HepG2 (cell line): ENCODE measurements around the gene ZNF367. TPM values are rescaled to one million over a fixed set of nuclear protein-coding genes. Genes with fewer than 3 reads are reported as not detected.

ENCODE experiments used
- AGO2 ChIP-seq: fragments of 200-400 bp; formaldehyde crosslinking; optimal IDR thresholded peaks from 2 replicates; pipeline ENCODE3; 2017; ENCODE audit warnings: mild to moderate bottlenecking, low read depth, low read length, moderate library complexity
- ARHGAP35 ChIP-seq: sonication (generic); formaldehyde crosslinking; IDR thresholded peaks from 2 replicates; pipeline ENCODE4 v1.9.0; 2022; ENCODE audit warnings: mild to moderate bottlenecking, inconsistent platforms, moderate library complexity, missing genetic modification reagents, borderline replicate concordance
- ARNTL ChIP-seq: sonication (generic); formaldehyde crosslinking; IDR thresholded peaks from 2 replicates; pipeline ENCODE4 v1.4.0; 2020; ENCODE audit warnings: mild to moderate bottlenecking, missing genetic modification reagents
- CHD2 ChIP-seq: IDR thresholded peaks from 2 replicates; pipeline ENCODE4 v1.6.1; 2011; ENCODE audit warnings: low read depth, low read length, improper control_type of control experiment
- GABPB1 ChIP-seq: IDR thresholded peaks from 2 replicates; pipeline ENCODE4 v1.6.1; 2016; ENCODE audit warnings: mild to moderate bottlenecking, missing genetic modification reagents, moderate library complexity, missing compliant biosample characterization
- HDAC2 ChIP-seq: sonication (generic); formaldehyde crosslinking; IDR thresholded peaks from 2 replicates; pipeline ENCODE4 v1.4.0; 2020; ENCODE audit warnings: missing genetic modification reagents
- HIVEP1 ChIP-seq: sonication (generic); formaldehyde crosslinking; IDR thresholded peaks from 2 replicates; pipeline ENCODE4 v1.4.0; 2020; ENCODE audit warnings: mild to moderate bottlenecking, missing genetic modification reagents
- HOXA3 ChIP-seq: sonication (generic); formaldehyde crosslinking; IDR thresholded peaks from 2 replicates; pipeline ENCODE4 v1.5.0; 2020; ENCODE audit warnings: missing genetic modification reagents
- HOXA5 ChIP-seq: sonication (generic); formaldehyde crosslinking; IDR thresholded peaks from 2 replicates; pipeline ENCODE4 v1.4.0; 2020; ENCODE audit warnings: missing genetic modification reagents
- MED1 ChIP-seq: sonication (generic); formaldehyde crosslinking; IDR thresholded peaks from 2 replicates; pipeline ENCODE4 v1.4.0; 2020; ENCODE audit warnings: missing genetic modification reagents
- MYC ChIP-seq: sonication (generic); formaldehyde crosslinking; IDR thresholded peaks from 2 replicates; pipeline ENCODE4 v1.9.0; 2021; ENCODE audit warnings: missing genetic modification reagents, borderline replicate concordance
- NFKB2 ChIP-seq: sonication (generic); formaldehyde crosslinking; IDR thresholded peaks from 2 replicates; pipeline ENCODE4 v1.4.0; 2020; ENCODE audit warnings: missing genetic modification reagents, borderline replicate concordance
- NFYB ChIP-seq: sonication (generic); formaldehyde crosslinking; IDR thresholded peaks from 2 replicates; pipeline ENCODE4 v1.4.0; 2020; ENCODE audit warnings: missing genetic modification reagents
- NR2F1 ChIP-seq, 2 experiments: fragments of 450-650 bp in 1 of 2; formaldehyde crosslinking in 1 of 2; IDR thresholded peaks; 2 replicates each; pipeline versions ENCODE4 v1.5.0 to v1.6.1; 2016 to 2020; ENCODE audit warnings: mild to moderate bottlenecking in 1 of 2, missing compliant biosample characterization in 1 of 2, missing genetic modification reagents in 1 of 2, moderate library complexity in 1 of 2
- PTBP1 ChIP-seq: fragments of 200-400 bp; formaldehyde crosslinking; IDR thresholded peaks from 2 replicates; pipeline ENCODE4 v1.6.1; 2018; ENCODE audit warnings: low read length, low read depth; ENCODE audit not compliant: poor library complexity, severe bottlenecking
- RBFOX2 ChIP-seq: fragments of 200-400 bp; formaldehyde crosslinking; IDR thresholded peaks from 2 replicates; pipeline ENCODE4 v1.6.1; 2017; ENCODE audit warnings: low read depth, mild to moderate bottlenecking, low read length
- SIN3A ChIP-seq: IDR thresholded peaks from 2 replicates; pipeline ENCODE4 v1.6.1; 2011; ENCODE audit warnings: low read depth, mild to moderate bottlenecking, control low read depth, low read length, borderline replicate concordance
- SP2 ChIP-seq: sonication (generic); formaldehyde crosslinking; IDR thresholded peaks from 2 replicates; pipeline ENCODE4 v1.5.1; 2020; ENCODE audit warnings: mild to moderate bottlenecking, missing genetic modification reagents
- SYNCRIP ChIP-seq: fragments of 200-400 bp; formaldehyde crosslinking; IDR thresholded peaks from 2 replicates; pipeline ENCODE4 v1.6.1; 2018; ENCODE audit warnings: mild to moderate bottlenecking, low read depth, low read length; ENCODE audit not compliant: insufficient read depth
- TEAD3 ChIP-seq: optimal IDR thresholded peaks from 2 replicates; pipeline ENCODE3; 2016; ENCODE audit warnings: borderline replicate concordance
- YEATS4 ChIP-seq: sonication (generic); formaldehyde crosslinking; IDR thresholded peaks from 2 replicates; pipeline ENCODE4 v1.4.0; 2020; ENCODE audit warnings: missing genetic modification reagents, borderline replicate concordance
- ZBTB38 ChIP-seq: sonication (generic); formaldehyde crosslinking; IDR thresholded peaks from 2 replicates; pipeline ENCODE4 v1.5.1; 2020; ENCODE audit warnings: mild to moderate bottlenecking, missing genetic modification reagents
- ZMAT3 ChIP-seq: sonication (generic); formaldehyde crosslinking; conservative IDR thresholded peaks from 2 replicates; pipeline ENCODE4 v1.7.0; 2021; ENCODE audit warnings: missing genetic modification reagents
- ZNF33A ChIP-seq: sonication (generic); formaldehyde crosslinking; IDR thresholded peaks from 2 replicates; pipeline ENCODE4 v1.5.1; 2020; ENCODE audit warnings: missing genetic modification reagents, mild to moderate bottlenecking, moderate library complexity, borderline replicate concordance
- ZNF709 ChIP-seq: sonication (generic); formaldehyde crosslinking; IDR thresholded peaks from 2 replicates; pipeline ENCODE4 v1.5.0; 2020; ENCODE audit warnings: mild to moderate bottlenecking, missing genetic modification reagents
- ZNF883 ChIP-seq: sonication (generic); formaldehyde crosslinking; IDR thresholded peaks from 2 replicates; pipeline ENCODE4 v1.5.1; 2020; ENCODE audit warnings: mild to moderate bottlenecking, missing genetic modification reagents; ENCODE audit errors: not compliant biosample characterization
- ZSCAN21 ChIP-seq: sonication (generic); formaldehyde crosslinking; IDR thresholded peaks from 2 replicates; pipeline ENCODE4 v1.8.0; 2022; ENCODE audit warnings: mild to moderate bottlenecking, missing genetic modification reagents, moderate library complexity, borderline replicate concordance
- ZSCAN9 ChIP-seq: IDR thresholded peaks from 2 replicates; pipeline ENCODE4 v1.6.1; 2016; ENCODE audit warnings: borderline replicate concordance
- polyA plus RNA-seq, 8 experiments: library from polyadenylated mRNA; depleted of rRNA in 3 of 8; stranded (reverse) in 7 of 8; unstranded in 1 of 8; fragments of >200 nt; fragmentation: Illumina TruSeq in 4 of 8; extraction: Trizol in 4 of 8; gene quantifications; 2 replicates each; pipeline versions ENCODE4 v1.2.1 to v1.2.3, GENCODE V29; 2011 to 2016; ENCODE audit warnings: low read depth in 4 of 8, missing spikeins in 1 of 8, mixed read lengths in 1 of 8; ENCODE audit not compliant: insufficient read depth in 1 of 8
- total RNA-seq, 5 experiments: library from RNA; depleted of rRNA; stranded (reverse); fragments of >200 nt; fragmentation: Illumina TruSeq; extraction: Trizol; gene quantifications; 2 replicates each; pipeline ENCODE4 v1.2.3, GENCODE V29; 2016; ENCODE audit warnings: low read depth in 1 of 5
- TF ChIP-seq, protein P1 (sequence below): sonication (generic); formaldehyde crosslinking; IDR thresholded peaks from 2 replicates; pipeline ENCODE4 v1.5.0; 2020; ENCODE audit warnings: mild to moderate bottlenecking, missing genetic modification reagents

Gene ZNF367
- total and polyA plus RNA-seq, 2 of the 13 experiments (the other 11 are each of a cell fraction or from before 2014, with no cell fraction given): 2.9 to 7.7 TPM

- TF ChIP-seq ZBTB38 (CRISPR knock-in tag): peak; percentile 20; the same call in 1 of the 2 replicates
- no peak for TF ChIP-seq PTBP1
- 0 out of 2 replicates have a peak, but pooled peaks have one; percentile 34 for TF ChIP-seq SP2 (CRISPR knock-in tag)
- TF ChIP-seq ZNF709: peak; percentile 43; the same call in 1 of the 2 replicates
- TF ChIP-seq ZSCAN21 (CRISPR knock-in tag): no peak
- TF ChIP-seq CHD2: no peak
- no peak for TF ChIP-seq NR2F1 (CRISPR knock-in tag; IDR thresholded peaks at IDR 0.05)
- peak; percentile 61; the same call in 1 of the 2 replicates for TF ChIP-seq YEATS4 (CRISPR knock-in tag)
- TF ChIP-seq ZSCAN9 (CRISPR knock-in tag): 0 out of 2 replicates have a peak, but pooled peaks have one; percentile 30
- peak; percentile 22; the same call in 1 of the 2 replicates for TF ChIP-seq HDAC2 (CRISPR knock-in tag)
- peak; percentile 31 for TF ChIP-seq ZNF883
- TF ChIP-seq SIN3A: peak; percentile 47; the same call in 1 of the 2 replicates
- TF ChIP-seq MYC: 0 out of 2 replicates have a peak, but pooled peaks have one; percentile 25
- TF ChIP-seq, protein P1, sequence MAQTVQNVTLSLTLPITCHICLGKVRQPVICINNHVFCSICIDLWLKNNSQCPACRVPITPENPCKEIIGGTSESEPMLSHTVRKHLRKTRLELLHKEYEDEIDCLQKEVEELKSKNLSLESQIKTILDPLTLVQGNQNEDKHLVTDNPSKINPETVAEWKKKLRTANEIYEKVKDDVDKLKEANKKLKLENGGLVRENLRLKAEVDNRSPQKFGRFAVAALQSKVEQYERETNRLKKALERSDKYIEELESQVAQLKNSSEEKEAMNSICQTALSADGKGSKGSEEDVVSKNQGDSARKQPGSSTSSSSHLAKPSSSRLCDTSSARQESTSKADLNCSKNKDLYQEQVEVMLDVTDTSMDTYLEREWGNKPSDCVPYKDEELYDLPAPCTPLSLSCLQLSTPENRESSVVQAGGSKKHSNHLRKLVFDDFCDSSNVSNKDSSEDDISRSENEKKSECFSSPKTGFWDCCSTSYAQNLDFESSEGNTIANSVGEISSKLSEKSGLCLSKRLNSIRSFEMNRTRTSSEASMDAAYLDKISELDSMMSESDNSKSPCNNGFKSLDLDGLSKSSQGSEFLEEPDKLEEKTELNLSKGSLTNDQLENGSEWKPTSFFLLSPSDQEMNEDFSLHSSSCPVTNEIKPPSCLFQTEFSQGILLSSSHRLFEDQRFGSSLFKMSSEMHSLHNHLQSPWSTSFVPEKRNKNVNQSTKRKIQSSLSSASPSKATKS (CRISPR knock-in tag): no peak
- peak; percentile 38; the same call in 1 of the 2 replicates for TF ChIP-seq ARNTL (CRISPR knock-in tag)
- TF ChIP-seq ARHGAP35 (CRISPR knock-in tag): 0 out of 2 replicates have a peak, but pooled peaks have one; percentile 40
- 0 out of 2 replicates have a peak, but pooled peaks have one; percentile 2 for TF ChIP-seq MED1 (CRISPR knock-in tag)
- peak; percentile 72 for TF ChIP-seq RBFOX2
- no peak for TF ChIP-seq ZNF33A
- peak; percentile 8; the same call in 1 of the 2 replicates for TF ChIP-seq GABPB1 (CRISPR knock-in tag)
- TF ChIP-seq TEAD3 (CRISPR knock-in tag): peak; percentile 29
- TF ChIP-seq NFKB2 (CRISPR knock-in tag): peak; percentile 46; the same call in 1 of the 2 replicates
- TF ChIP-seq SYNCRIP: no peak
- TF ChIP-seq HIVEP1: 0 out of 2 replicates have a peak, but pooled peaks have one; percentile 28
- TF ChIP-seq ZMAT3 (CRISPR knock-in tag): peak; percentile 44; the same call in 1 of the 2 replicates
- no peak for TF ChIP-seq NFYB (CRISPR knock-in tag)
- TF ChIP-seq AGO2: peak; percentile 86
- peak; percentile 24; the same call in 1 of the 2 replicates for TF ChIP-seq HOXA5
- TF ChIP-seq HOXA3 (CRISPR knock-in tag): 0 out of 2 replicates have a peak, but pooled peaks have one; percentile 0
Observed at GRCh38 chr9:96450613-96451528, 32.7 kb upstream of the ZNF367 start (continued).
